Sigmoid colon (tissue), 7 donors: Measurements from ENCODE around the gene MASP2. TPM values are rescaled to one million over a fixed set of nuclear protein-coding genes. Genes with fewer than 3 reads are reported as not detected.
"Not testable (repeated sequence)": the region's sequence is repeated elsewhere in the genome, so short reads cannot be mapped to it uniquely, and the experiment has no call there.

Source experiments
- DNase-seq: peaks from one replicate; pipeline ENCODE4 v3.0.0-alpha.2; 2019
- H3K27ac ChIP-seq, 4 donors: fragments of 200-600 bp; sonication (generic); one replicate each; pipeline ENCODE4 v1.5.1; 2016 to 2019; ENCODE audit warnings: mild to moderate bottlenecking in 1 of 4
- H3K27me3 ChIP-seq, 3 donors: fragments of 200-600 bp; sonication (generic); one replicate each; pipeline ENCODE4 v1.5.1; 2019; ENCODE audit warnings: mild to moderate bottlenecking in 1 of 3
- H3K36me3 ChIP-seq, 4 donors: fragments of 200-600 bp; sonication (generic); one replicate each; pipeline ENCODE4 v1.5.1; 2016 to 2019
- H3K4me1 ChIP-seq, 4 donors: fragments of 200-600 bp; sonication (generic); one replicate each; pipeline ENCODE4 v1.5.1; 2017 to 2019
- H3K4me3 ChIP-seq, 4 donors: fragments of 200-600 bp; sonication (generic); one replicate each; pipeline ENCODE4 v1.5.1; 2017 to 2019; ENCODE audit warnings: mild to moderate bottlenecking in 2 of 4, moderate library complexity in 1 of 4
- H3K9me3 ChIP-seq, 4 donors: fragments of 200-600 bp in 3 of 4; sonication (generic) in 3 of 4; one replicate each; pipeline versions ENCODE4 v1.5.1 to v1.6.1; 2013 to 2019
- CTCF ChIP-seq, 4 experiments: fragments of 450-650 bp in 3 of 4; fragments of 200-600 bp in 1 of 4; IDR thresholded peaks; one replicate each; pipeline ENCODE4 v1.5.1; 2016 to 2019; ENCODE audit warnings: antibody characterized with exemption in 4 of 4, mild to moderate bottlenecking in 3 of 4, moderate library complexity in 2 of 4
- EP300 ChIP-seq, 4 donors: sonication (generic); formaldehyde crosslinking; IDR thresholded peaks; one replicate each; pipeline ENCODE4 v1.6.1; 2017; ENCODE audit warnings: antibody characterized with exemption in 4 of 4
- POLR2A ChIP-seq, 2 donors: fragments of 450-650 bp; IDR thresholded peaks; one replicate each; pipeline ENCODE4 v1.6.1; 2016; ENCODE audit warnings: antibody characterized with exemption in 2 of 2, mild to moderate bottlenecking in 2 of 2, moderate library complexity in 2 of 2
- POLR2AphosphoS5 ChIP-seq, 4 donors: sonication (generic); formaldehyde crosslinking; IDR thresholded peaks; one replicate each; pipeline ENCODE4 v1.6.1; 2017; ENCODE audit warnings: antibody characterized with exemption in 4 of 4
- WGBS, 2 donors: extraction: QIAGEN DNeasy Blood & Tissue Kit; methylation state at CpG; one replicate each; pipeline ENCODE4 v1.1.7; 2013; 5-methylcytosine and 5-hydroxymethylcytosine counted together
- intact Hi-C: fragments of 100-400 bp; cut with DNase I; formaldehyde crosslinking; loops from one replicate; pipeline ENCODE4 v1.15.1; 2023
- polyA plus RNA-seq, 3 donors: library from polyadenylated mRNA; stranded (reverse); fragments of 200-250 nt; gene quantifications; one replicate each; pipeline ENCODE4 v1.2.3, GENCODE V29; 2013
- total RNA-seq, 4 donors: library from RNA; depleted of rRNA; stranded (reverse); fragments of >200 nt; gene quantifications; one replicate each; pipeline ENCODE4 v1.1.0, GENCODE V29; 2016
- donor health status: healthy with polysubstance abuse.
- donor health status: Bipolar disorder and iron deficiency.
- donor health status: healthy.

The MASP2 gene
- total and polyA plus RNA-seq, 7 donors, result 0.03 TPM; not detected in 6

GRCh38 chr1:11012260-11013159 is 34.5 kb downstream of the MASP2 start, which contains the start of gene TARDBP:
Gene TARDBP, plus strand, starts transcription at chr1:11012654. Its CDS starts 1,074 bp downstream, at chr1:11013728.
- Histone ChIP-seq H3K4me1 (peaks cover 0 to 51% (median 34%) of the 10 kb centered on the region in 4 donors), H3K9me3 (no peaks in the 10 kb centered on the region), H3K27ac (peak within 1 kb of the TSS; percentile 95 to 99 (median 96)), H3K4me3 (peak within 1 kb of the TSS; percentile 83 to 100 (median 90)), H3K27me3 (no peaks in the 10 kb centered on the region), H3K36me3 (peaks cover 7 to 40% (median 38%) of the 10 kb centered on the region in 4 donors)
- DNase-seq, result peak; percentile 93
- intact Hi-C loops, result loop anchor here (2.0 kb wide), 1 partner anchor 32 kb away; no protein-coding TSS in a partner anchor
- WGBS, 2 donors, result 0 to 1% methylated on average over 94 of the region's 94 CpGs
- TF ChIP-seq POLR2A (IDR thresholded peaks at IDR 0.05) (peak; percentile 96 to 98), POLR2AphosphoS5 (IDR thresholded peaks at IDR 0.05) (peak; percentile 98 to 99 (median 98)), EP300 (IDR thresholded peaks at IDR 0.05) (no peak)

- no peaks in the 10 kb centered on the region for H3K4me1 ChIP-seq
- no peak for DNase-seq
- no peaks in the 10 kb centered on the region for H3K36me3 ChIP-seq
- intact Hi-C loops, result no loop called here
- no peaks in the 10 kb centered on the region for H3K27me3 ChIP-seq
- H3K4me3 ChIP-seq, result no peak overlapping the region
- H3K9me3 ChIP-seq, result peaks cover 0 to 7% (median 0%) of the 10 kb centered on the region in 4 donors
- no peak for TF ChIP-seq CTCF (IDR thresholded peaks at IDR 0.05)
- TF ChIP-seq POLR2A (IDR thresholded peaks at IDR 0.05), result no peak
- TF ChIP-seq POLR2AphosphoS5 (IDR thresholded peaks at IDR 0.05), result no peak
- no peak for TF ChIP-seq EP300 (IDR thresholded peaks at IDR 0.05)
- 90% methylated on average over 1 of the region's 1 CpG for WGBS, 2 donors
- no peak overlapping the region for H3K27ac ChIP-seq
These were observed 46.5 kb downstream of the MASP2 start for GRCh38 chr1:11000526-11000925.

GRCh38 chr1:10996100-10996499 is 50.9 kb downstream of the MASP2 start:
- DNase-seq, result no peak
- Histone ChIP-seq H3K27me3 (no peaks in the 10 kb centered on the region), H3K4me3 (no peak overlapping the region), H3K9me3 (peaks cover 0 to 7% (median 0%) of the 10 kb centered on the region in 4 donors), H3K4me1 (no peaks in the 10 kb centered on the region), H3K36me3 (no peaks in the 10 kb centered on the region), H3K27ac (no peak overlapping the region)
- intact Hi-C loops, result no loop called here
- 86 to 95% methylated on average over 3 of the region's 3 CpGs for WGBS, 2 donors
- no peak for TF ChIP-seq POLR2A (IDR thresholded peaks at IDR 0.05)
- TF ChIP-seq CTCF (IDR thresholded peaks at IDR 0.05), result no peak
- no peak for TF ChIP-seq EP300 (IDR thresholded peaks at IDR 0.05)
- TF ChIP-seq POLR2AphosphoS5 (IDR thresholded peaks at IDR 0.05), result no peak

GRCh38 chr1:10992864-10993263 is 54.2 kb downstream of the MASP2 start:
- no peak for DNase-seq
- Histone ChIP-seq H3K9me3 (no peaks in the 10 kb centered on the region), H3K27ac (no peak overlapping the region), H3K4me3 (no peak overlapping the region), H3K4me1 (no peaks in the 10 kb centered on the region), H3K36me3 (no peaks in the 10 kb centered on the region), H3K27me3 (no peaks in the 10 kb centered on the region)
- TF ChIP-seq EP300 (IDR thresholded peaks at IDR 0.05), result no peak
- no peak for TF ChIP-seq CTCF (IDR thresholded peaks at IDR 0.05)
- TF ChIP-seq POLR2A (IDR thresholded peaks at IDR 0.05), result no peak
- no peak for TF ChIP-seq POLR2AphosphoS5 (IDR thresholded peaks at IDR 0.05)
- WGBS, 2 donors, result 85% methylated on average over 4 of the region's 4 CpGs
- intact Hi-C loops, result no loop called here

GRCh38 chr1:10992004-10992403 is 55.0 kb downstream of the MASP2 start:
- intact Hi-C loops, H3K36me3 ChIP-seq, H3K9me3 ChIP-seq, H3K4me3 ChIP-seq, H3K27ac ChIP-seq, H3K4me1 ChIP-seq, H3K27me3 ChIP-seq, DNase-seq: not testable (repeated sequence)
- WGBS, 2 donors, result 94 to 96% methylated on average over 2 of the region's 2 CpGs
